SU-DHL-6 (cell line): Measurements from ENCODE around the gene KRTAP4-5.
"Not testable (repeated sequence)": the region's sequence is repeated elsewhere in the genome, so short reads cannot be mapped to it uniquely, and the experiment has no call there.

Experiments
- H2AFZ ChIP-seq: fragments of 200-600 bp; sonication (generic); 2 replicates; pipeline ENCODE4 v1.6.1; 2014; ENCODE audit warnings: low read depth, mild to moderate bottlenecking, moderate library complexity, mixed read lengths, antibody characterized with exemption, low read length; ENCODE audit not compliant: severe bottlenecking
- H3F3A ChIP-seq: fragments of 200-600 bp; shearing (Covaris generic); 2 replicates; pipeline ENCODE4 v1.6.0; 2016; ENCODE audit warnings: antibody characterized with exemption, mild to moderate bottlenecking; ENCODE audit not compliant: insufficient read depth
- H3K27ac ChIP-seq: fragments of 200-600 bp; sonication (generic); 2 replicates; pipeline ENCODE4 v1.5.1; 2016; ENCODE audit warnings: low read depth, mild to moderate bottlenecking, low read length, moderate library complexity, mixed read lengths
- H3K27me3 ChIP-seq: fragments of 200-600 bp; sonication (generic), shearing (Covaris generic); 2 replicates; pipeline ENCODE4 v1.6.0; 2014; ENCODE audit warnings: mild to moderate bottlenecking, low read length
- H3K36me3 ChIP-seq: fragments of 200-600 bp; sonication (generic); 2 replicates; pipeline ENCODE4 v1.6.1; 2014; ENCODE audit warnings: mild to moderate bottlenecking, low read length, mixed read lengths
- H3K4me2 ChIP-seq: fragments of 300-600, 200-600 bp; shearing (Covaris generic), sonication (generic); 2 replicates; pipeline ENCODE4 v1.6.0; 2014; ENCODE audit warnings: low read length, low read depth, mild to moderate bottlenecking; ENCODE audit not compliant: poor library complexity, severe bottlenecking
- H3K4me3 ChIP-seq: fragments of 200-600 bp; sonication (generic); 2 replicates; pipeline ENCODE4 v1.5.1; 2014; ENCODE audit warnings: antibody characterized with exemption, low read length, mild to moderate bottlenecking, mixed read lengths; ENCODE audit not compliant: insufficient read depth, poor library complexity, severe bottlenecking
- H3K79me2 ChIP-seq: fragments of 200-600 bp; sonication (generic); 2 replicates; pipeline ENCODE4 v1.6.1; 2014; ENCODE audit warnings: mild to moderate bottlenecking, low read length, moderate library complexity; ENCODE audit not compliant: insufficient read depth
- H3K9ac ChIP-seq: fragments of 200-600 bp; sonication (generic); 2 replicates; pipeline ENCODE4 v1.7.0; 2014; ENCODE audit warnings: mild to moderate bottlenecking, low read length
- H3K9me2 ChIP-seq: fragments of 200-600 bp; sonication (generic); replicated peaks from 2 replicates; pipeline ENCODE4 v1.6.1; 2014; ENCODE audit warnings: low read length; ENCODE audit not compliant: insufficient read depth
- H3K9me3 ChIP-seq: fragments of 200-600 bp; sonication (generic); 2 replicates; pipeline ENCODE4 v1.6.1; 2014; ENCODE audit warnings: low read length, mixed read lengths; ENCODE audit not compliant: insufficient read depth
- H4K20me1 ChIP-seq: fragments of 200-600 bp; sonication (generic); 2 replicates; pipeline ENCODE4 v1.6.1; 2014; ENCODE audit warnings: low read depth, mild to moderate bottlenecking, antibody characterized with exemption, low read length, moderate library complexity, mixed read lengths
- EZH2phosphoT487 ChIP-seq: fragments of 200-600 bp; sonication (generic), shearing (Covaris generic); conservative IDR thresholded peaks from 2 replicates; pipeline ENCODE4 v1.6.1; 2018; ENCODE audit warnings: mild to moderate bottlenecking, antibody characterized with exemption, low read length, moderate library complexity, mixed read lengths
- TF ChIP-seq, protein P1 (sequence below): fragments of 200-600 bp; sonication (generic); IDR thresholded peaks from one replicate; pipeline ENCODE4 v1.5.1; 2017; ENCODE audit warnings: antibody characterized with exemption, mild to moderate bottlenecking, low read length, moderate library complexity; ENCODE audit not compliant: insufficient read depth, poor library complexity, severe bottlenecking

The KRTAP4-5 gene

DNA sequence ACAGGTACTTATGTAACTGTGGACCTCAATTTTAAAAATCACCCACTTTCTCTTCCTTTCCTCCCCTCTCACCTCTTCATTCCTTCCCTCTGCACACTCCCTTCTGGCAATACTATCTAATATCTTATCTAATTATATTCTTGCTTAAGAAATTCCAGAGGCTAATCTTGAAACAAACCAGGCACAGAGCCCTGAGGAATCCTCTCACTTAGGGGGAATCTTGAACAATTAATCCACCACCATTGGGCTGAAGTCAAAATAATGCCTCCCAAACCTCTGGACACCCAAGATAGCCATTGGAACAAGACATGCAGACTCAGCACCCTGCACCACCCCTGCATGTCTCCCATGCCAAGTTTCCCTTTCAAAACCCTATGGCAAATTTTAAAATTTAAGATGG is 8.3 kb downstream of the KRTAP4-5 start:
- Histone ChIP-seq H3K79me2 (no peaks in the 10 kb centered on the region), H3K9me2 (no peaks in the 10 kb centered on the region), H3F3A (no peaks in the 10 kb centered on the region), H3K36me3 (no peaks in the 10 kb centered on the region), H3K27ac (no peak overlapping the region), H3K27me3 (no peaks in the 10 kb centered on the region), H2AFZ (no peak overlapping the region), H3K4me3 (no peak overlapping the region), H3K9ac (no peak overlapping the region), H4K20me1 (no peaks in the 10 kb centered on the region), H3K9me3 (peaks cover 17% of the 10 kb centered on the region), H3K4me2 (no peak overlapping the region)
- TF ChIP-seq EZH2phosphoT487 = no peak
- TF ChIP-seq, protein P1, sequence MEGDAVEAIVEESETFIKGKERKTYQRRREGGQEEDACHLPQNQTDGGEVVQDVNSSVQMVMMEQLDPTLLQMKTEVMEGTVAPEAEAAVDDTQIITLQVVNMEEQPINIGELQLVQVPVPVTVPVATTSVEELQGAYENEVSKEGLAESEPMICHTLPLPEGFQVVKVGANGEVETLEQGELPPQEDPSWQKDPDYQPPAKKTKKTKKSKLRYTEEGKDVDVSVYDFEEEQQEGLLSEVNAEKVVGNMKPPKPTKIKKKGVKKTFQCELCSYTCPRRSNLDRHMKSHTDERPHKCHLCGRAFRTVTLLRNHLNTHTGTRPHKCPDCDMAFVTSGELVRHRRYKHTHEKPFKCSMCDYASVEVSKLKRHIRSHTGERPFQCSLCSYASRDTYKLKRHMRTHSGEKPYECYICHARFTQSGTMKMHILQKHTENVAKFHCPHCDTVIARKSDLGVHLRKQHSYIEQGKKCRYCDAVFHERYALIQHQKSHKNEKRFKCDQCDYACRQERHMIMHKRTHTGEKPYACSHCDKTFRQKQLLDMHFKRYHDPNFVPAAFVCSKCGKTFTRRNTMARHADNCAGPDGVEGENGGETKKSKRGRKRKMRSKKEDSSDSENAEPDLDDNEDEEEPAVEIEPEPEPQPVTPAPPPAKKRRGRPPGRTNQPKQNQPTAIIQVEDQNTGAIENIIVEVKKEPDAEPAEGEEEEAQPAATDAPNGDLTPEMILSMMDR = no peak

DNA sequence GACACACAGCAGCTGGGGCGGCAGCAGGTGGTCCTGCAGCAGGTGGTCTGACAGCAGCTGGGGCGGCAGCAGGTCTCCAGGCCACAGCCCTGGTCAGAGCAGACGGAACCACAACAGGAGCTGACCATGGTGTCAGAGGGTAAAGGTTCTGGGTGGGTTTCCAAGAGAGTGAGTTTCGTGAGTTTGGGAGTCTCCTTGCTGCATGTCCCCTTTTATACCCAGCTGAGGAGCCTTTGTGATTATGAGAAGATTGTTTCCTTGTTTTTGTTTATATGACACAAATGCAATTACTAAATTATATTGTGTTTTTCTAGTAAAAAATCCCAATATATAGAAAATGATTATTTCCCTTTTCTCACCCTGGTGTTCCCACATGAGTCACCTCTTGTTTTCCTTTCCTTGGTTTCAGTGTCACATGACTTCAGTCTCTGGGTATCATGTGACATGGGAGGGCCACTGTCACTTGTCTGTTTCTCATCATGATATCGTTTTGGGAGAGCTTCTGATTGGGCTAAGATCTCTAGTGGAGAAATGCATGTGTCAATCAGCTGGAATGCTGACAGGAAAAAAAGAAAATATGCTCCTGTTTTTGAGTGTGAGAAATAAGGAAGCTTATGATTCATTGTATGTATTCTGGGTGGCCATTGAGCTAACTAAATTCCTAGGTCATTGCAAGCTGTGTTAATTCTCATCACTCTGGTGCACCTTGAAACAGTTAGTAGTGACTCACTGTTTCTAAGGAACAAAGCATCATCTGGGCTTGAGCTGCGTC is 9.1 kb downstream of the KRTAP4-5 start, which contains the start of gene KRTAP4-6:
Gene KRTAP4-6 (minus strand): TSS at position 185 of the 772 bp plus-strand sequence. CDS start 57 bp downstream, at position 128.
- H4K20me1 ChIP-seq = no peaks in the 10 kb centered on the region
- no peaks in the 10 kb centered on the region for H3F3A ChIP-seq
- no peaks in the 10 kb centered on the region for H3K36me3 ChIP-seq
- H3K79me2 ChIP-seq = no peaks in the 10 kb centered on the region
- H3K27ac ChIP-seq = no peak within 1 kb of the TSS
- H3K9me3 ChIP-seq = peaks cover 17% of the 10 kb centered on the region
- H2AFZ ChIP-seq = no peak within 1 kb of the TSS
- H3K9ac ChIP-seq = no peak within 1 kb of the TSS
- TF ChIP-seq EZH2phosphoT487 = no peak
- TF ChIP-seq, protein P1 = no peak
- no peaks in the 10 kb centered on the region for H3K9me2 ChIP-seq
- H3K27me3 ChIP-seq = no peaks in the 10 kb centered on the region
- H3K4me2 ChIP-seq = no peak within 1 kb of the TSS
- no peak within 1 kb of the TSS for H3K4me3 ChIP-seq

DNA sequence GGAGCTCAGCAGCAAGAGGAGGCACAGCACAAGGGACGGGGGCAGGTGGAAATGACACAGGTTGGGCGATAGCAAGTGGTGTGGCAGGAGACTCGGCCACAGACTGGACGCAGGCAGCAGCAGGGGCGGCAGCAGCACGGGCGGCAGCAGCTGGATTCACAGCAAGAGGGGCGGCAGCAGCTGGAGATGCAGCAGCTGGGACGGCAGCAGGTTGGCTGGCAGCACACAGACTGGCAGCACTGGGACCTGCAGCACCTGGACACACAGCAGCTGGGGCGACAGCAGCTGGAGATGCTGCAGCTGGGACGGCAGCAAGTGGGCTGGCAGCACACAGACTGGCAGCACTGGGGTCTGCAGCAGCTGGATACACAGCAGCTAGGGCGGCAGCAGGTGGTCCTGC is 9.8 kb downstream of the KRTAP4-5 start:
- not testable (repeated sequence) for H3K27ac ChIP-seq, H3K79me2 ChIP-seq, H3K4me3 ChIP-seq

More for the DNA sequence above, 9.8 kb downstream of the KRTAP4-5 start:
- not testable (repeated sequence) for H3F3A ChIP-seq, H3K27me3 ChIP-seq, H3K4me2 ChIP-seq, H4K20me1 ChIP-seq, H3K9me2 ChIP-seq, H2AFZ ChIP-seq, H3K36me3 ChIP-seq, H3K9ac ChIP-seq
- H3K9me3 ChIP-seq = peaks cover 17% of the 10 kb centered on the region
